HCT116 (cell line): ENCODE measurements around the gene KCNE1.
"Not testable (repeated sequence)": the region's sequence is repeated elsewhere in the genome, so short reads cannot be mapped to it uniquely, and the experiment has no call there.

Experiments used
- ATF3 ChIP-seq: IDR thresholded peaks from 2 replicates; pipeline ENCODE4 v1.6.1; 2012
- CTCF ChIP-seq, 3 experiments: fragments of 200-600 bp in 1 of 3; sonication (generic) in 1 of 3; IDR thresholded peaks in 2 of 3; conservative IDR thresholded peaks in 1 of 3; 2 replicates each; pipeline ENCODE4 v1.5.1; 2012 to 2017; ENCODE audit warnings: low read depth in 2 of 3, low read length in 2 of 3, antibody characterized with exemption in 1 of 3, borderline replicate concordance in 1 of 3, control low read depth in 1 of 3, mild to moderate bottlenecking in 1 of 3, mixed read lengths in 1 of 3, mixed run types in 1 of 3, moderate library complexity in 1 of 3; ENCODE audit not compliant: insufficient read depth in 1 of 3
- EZH2 ChIP-seq: fragments of 200-600 bp; sonication (generic); IDR thresholded peaks from 2 replicates; pipeline ENCODE4 v1.6.1; 2017; ENCODE audit warnings: antibody characterized with exemption, mixed run types
- EZH2phosphoT487 ChIP-seq: fragments of 200-600 bp; IDR thresholded peaks from 2 replicates; pipeline ENCODE4 v1.6.1; 2018; ENCODE audit warnings: antibody characterized with exemption, borderline replicate concordance
- JUND ChIP-seq: IDR thresholded peaks from 2 replicates; pipeline ENCODE4 v1.6.1; 2012
- MAX ChIP-seq: IDR thresholded peaks from 2 replicates; pipeline ENCODE4 v1.6.1; 2012
- POLR2A ChIP-seq: IDR thresholded peaks from 2 replicates; pipeline ENCODE4 v1.7.0; 2011; ENCODE audit warnings: borderline replicate concordance; ENCODE audit not compliant: insufficient read depth, insufficient read length; ENCODE audit errors: extremely low read depth
- POLR2AphosphoS5 ChIP-seq: IDR thresholded peaks from 2 replicates; pipeline ENCODE4 v1.6.1; 2011; ENCODE audit warnings: mild to moderate bottlenecking, low read depth, low read length, moderate library complexity
- RAD21 ChIP-seq: IDR thresholded peaks from 2 replicates; pipeline ENCODE4 v1.6.1; 2012; ENCODE audit warnings: low read depth, mild to moderate bottlenecking
- SIN3A ChIP-seq: IDR thresholded peaks from 2 replicates; pipeline ENCODE4 v1.6.1; 2012; ENCODE audit warnings: low read depth
- TCF7L2 ChIP-seq: IDR thresholded peaks from 2 replicates; pipeline ENCODE4 v1.7.0; 2011; ENCODE audit warnings: borderline replicate concordance, inconsistent platforms; ENCODE audit not compliant: insufficient read depth, insufficient read length; ENCODE audit errors: extremely low read depth

- not testable (repeated sequence) for TF ChIP-seq POLR2A; CTCF (IDR thresholded peaks at IDR 0.05 in 2 of 3, conservative IDR thresholded peaks at IDR 0.05 in 1 of 3; ENCODE audit: borderline replicate concordance in 1 of 3, insufficient read depth in 1 of 3, low read depth in 2 of 3, low read length in 2 of 3); EZH2; MAX; POLR2AphosphoS5; TCF7L2; EZH2phosphoT487; RAD21; SIN3A; JUND; ATF3
These were observed 104.7 kb downstream of the KCNE1 start for GRCh38 chr21:34407294-34407693.
